SK-N-SH (cell line): Measurements from ENCODE around the gene GSTM1. TPM values are rescaled to one million over a fixed set of nuclear protein-coding genes. Genes with fewer than 3 reads are reported as not detected.
"Not testable (repeated sequence)": the region's sequence is repeated elsewhere in the genome, so short reads cannot be mapped to it uniquely, and the experiment has no call there.

Experiments used
- CTCF ChIA-PET: fragments of 300-600, 350-600 bp; formaldehyde crosslinking; extraction: SDS; loops from one replicate; lab custom pipeline; 2021; lab: Yijun Ruan, JAX
- POLR2A ChIA-PET: fragments of 350-600 bp; sonication (Branson Sonifier 250); formaldehyde crosslinking; extraction: SDS; loops from one replicate; lab custom pipeline; 2020; ENCODE audit warnings: antibody characterized with exemption, inconsistent platforms; lab: Yijun Ruan, JAX
- DNase-seq: peaks from one replicate; pipeline ENCODE4 v3.0.0; 2012
- H2AFZ ChIP-seq: fragments of 200-600 bp; sonication (generic); 2 replicates; pipeline ENCODE4 v1.8.1; 2016; ENCODE audit warnings: antibody characterized with exemption, mild to moderate bottlenecking, low read depth
- H3F3A ChIP-seq: fragments of 200-600 bp; sonication (generic); replicated peaks from 2 replicates; pipeline ENCODE3; 2016; ENCODE audit warnings: antibody characterized with exemption, mild to moderate bottlenecking; ENCODE audit not compliant: insufficient read depth
- H3K27ac ChIP-seq, 2 experiments: fragments of 200-500 bp in 1 of 2; fragments of 200-600 bp in 1 of 2; sonication (Bioruptor generic) in 1 of 2; sonication (generic), shearing (Covaris generic) in 1 of 2; 2 replicates each; pipeline versions ENCODE4 v1.5.1 to v1.6.1; 2014 to 2016; ENCODE audit warnings: low read depth in 2 of 2, inconsistent platforms in 1 of 2, low read length in 1 of 2, mild to moderate bottlenecking in 1 of 2, mixed read lengths in 1 of 2
- H3K27me3 ChIP-seq: fragments of 200-600 bp; sonication (generic), shearing (Covaris generic); 2 replicates; pipeline ENCODE4 v1.6.1; 2016; ENCODE audit warnings: mixed run types; ENCODE audit not compliant: insufficient read depth
- H3K36me3 ChIP-seq, 2 experiments: fragments of 200-500 bp in 1 of 2; fragments of 200-600 bp in 1 of 2; sonication (Bioruptor generic) in 1 of 2; sonication (generic) in 1 of 2; replicated peaks in 1 of 2; 2 replicates each; pipeline versions ENCODE3 to v1.5.1; 2014 to 2016; ENCODE audit warnings: low read length in 1 of 2, mild to moderate bottlenecking in 1 of 2; ENCODE audit not compliant: insufficient read depth in 2 of 2, control insufficient read depth in 1 of 2
- H3K4me1 ChIP-seq, 2 experiments: fragments of 200-500 bp in 1 of 2; fragments of 200-600 bp in 1 of 2; sonication (Bioruptor generic) in 1 of 2; sonication (generic), shearing (Covaris generic) in 1 of 2; 2 replicates each; pipeline versions ENCODE4 v1.5.1 to v1.6.1; 2014 to 2016; ENCODE audit warnings: low read depth in 1 of 2, low read length in 1 of 2, mixed run types in 1 of 2; ENCODE audit not compliant: insufficient read depth in 2 of 2, control insufficient read depth in 1 of 2
- H3K4me2 ChIP-seq: fragments of 200-600 bp; sonication (generic), shearing (Covaris generic); 2 replicates; pipeline ENCODE4 v1.6.1; 2017; ENCODE audit warnings: mixed run types
- H3K4me3 ChIP-seq, 2 experiments: fragments of 200-500 bp in 1 of 2; fragments of 200-600 bp in 1 of 2; sonication (Bioruptor generic) in 1 of 2; sonication (generic), shearing (Covaris generic) in 1 of 2; 2 replicates each; pipeline versions ENCODE4 v1.5.1 to v1.8.1; 2014 to 2016; ENCODE audit warnings: low read depth in 2 of 2, inconsistent platforms in 1 of 2, low read length in 1 of 2, mild to moderate bottlenecking in 1 of 2, mixed read lengths in 1 of 2, moderate library complexity in 1 of 2
- H3K79me2 ChIP-seq: fragments of 200-600 bp; sonication (generic); 2 replicates; pipeline ENCODE4 v1.8.1; 2017; ENCODE audit warnings: mild to moderate bottlenecking; ENCODE audit not compliant: insufficient read depth
- H3K9ac ChIP-seq: fragments of 200-600 bp; sonication (generic); 2 replicates; pipeline ENCODE4 v1.6.1; 2017; ENCODE audit warnings: mixed run types
- H3K9me2 ChIP-seq: fragments of 200-600 bp; sonication (generic); 2 replicates; pipeline ENCODE4 v1.6.1; 2017; ENCODE audit warnings: mixed run types
- H3K9me3 ChIP-seq: fragments of 200-600 bp; sonication (generic); 2 replicates; pipeline ENCODE4 v1.6.1; 2017; ENCODE audit warnings: mixed run types, mild to moderate bottlenecking, moderate library complexity
- H4K20me1 ChIP-seq: fragments of 200-600 bp; sonication (generic); 2 replicates; pipeline ENCODE4 v1.6.1; 2017; ENCODE audit warnings: mild to moderate bottlenecking, mixed run types; ENCODE audit not compliant: insufficient read depth
- CHD2 ChIP-seq: fragments of 150-350 bp; IDR thresholded peaks from 2 replicates; pipeline ENCODE4 v1.6.1; 2018; ENCODE audit warnings: low read length; ENCODE audit not compliant: partially characterized antibody
- POLR2AphosphoS5 ChIP-seq: IDR thresholded peaks from 2 replicates; pipeline ENCODE4 v1.6.1; 2012; ENCODE audit warnings: low read depth, low read length
- SIN3A ChIP-seq: IDR thresholded peaks from 2 replicates; pipeline ENCODE4 v1.6.1; 2012; ENCODE audit warnings: low read depth, mild to moderate bottlenecking, low read length, moderate library complexity, borderline replicate concordance
- SMC3 ChIP-seq: IDR thresholded peaks from 2 replicates; pipeline ENCODE4 v1.6.1; 2012; ENCODE audit warnings: low read depth, low read length, improper control_type of control experiment
- TAF1 ChIP-seq: IDR thresholded peaks from 2 replicates; pipeline ENCODE4 v1.6.1; 2012; ENCODE audit warnings: low read depth, mild to moderate bottlenecking, low read length, moderate library complexity, borderline replicate concordance
- WGBS: methylation state at CpG from one replicate; pipeline ENCODE4 v1.1.6; 2017; ENCODE audit warnings: low lambda C conversion rate; 5-methylcytosine and 5-hydroxymethylcytosine counted together
- polyA plus RNA-seq, 3 experiments: library from polyadenylated mRNA; depleted of rRNA; stranded (reverse); fragments of >200 nt; gene quantifications; 2 replicates each; pipeline ENCODE4 v1.2.3, GENCODE V29; 2012
- TF ChIP-seq, protein P1 (sequence below): fragments of 150-350 bp; IDR thresholded peaks from 2 replicates; pipeline ENCODE4 v1.6.1; 2017; ENCODE audit warnings: antibody characterized with exemption, low read length, low read depth, borderline replicate concordance

The GSTM1 gene
- polyA plus RNA-seq, 1 of the 3 experiments (the other 2 are of a cell fraction) = not detected

DNA sequence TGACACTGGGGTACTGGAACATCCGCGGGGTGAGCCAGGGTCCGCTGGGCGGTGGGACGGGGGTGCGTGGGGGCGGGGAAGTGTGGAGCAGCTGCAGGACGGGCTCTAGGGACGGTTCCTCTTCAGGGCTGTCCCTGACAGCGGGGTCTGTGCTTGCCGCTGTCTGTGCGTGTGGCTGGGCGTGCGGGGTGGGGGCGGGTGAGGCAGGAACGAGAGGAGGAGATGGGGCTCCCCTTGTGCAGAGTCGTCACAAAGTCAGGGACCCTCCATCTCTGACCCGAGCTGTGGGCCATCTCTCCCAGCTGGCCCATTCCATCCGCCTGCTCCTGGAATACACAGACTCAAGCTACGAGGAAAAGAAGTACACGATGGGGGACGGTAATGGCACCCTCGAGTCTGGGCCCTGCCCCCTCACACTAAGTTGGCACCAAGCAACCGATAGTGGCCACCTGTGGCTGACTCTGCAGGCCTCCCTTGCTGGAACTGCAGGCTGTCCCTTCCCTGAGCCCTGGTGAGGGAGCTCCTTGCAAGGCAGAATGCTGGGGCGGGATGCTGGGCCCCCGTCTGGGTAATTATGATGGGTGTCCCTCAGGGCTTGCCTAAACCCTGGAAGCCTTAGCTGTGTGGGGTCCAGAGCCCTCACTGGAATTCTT, 19.4 kb upstream of the GSTM1 start:
- DNase-seq = no peak
- peak overlapping the region; percentile 36 to 61 for H3K4me3 ChIP-seq
- H3K79me2 ChIP-seq = no peaks in the 10 kb centered on the region
- no peaks in the 10 kb centered on the region for H4K20me1 ChIP-seq
- H3K27me3 ChIP-seq = no peaks in the 10 kb centered on the region
- H3K9ac ChIP-seq = peak overlapping the region; percentile 49
- H3K4me1 ChIP-seq = peaks cover 7% of the 10 kb centered on the region in 2 experiments; a peak in 2 of 4 replicates
- CTCF ChIA-PET = interaction anchor here (0.6 to 5.2 kb wide), 6 partner anchors 10 to 1572 kb away, joined by 3 to 27 read pairs (median 6); no protein-coding TSS in a partner anchor
- POLR2A ChIA-PET = no interaction called here
- no peaks in the 10 kb centered on the region for H3K9me2 ChIP-seq
- no peaks in the 10 kb centered on the region for H3F3A ChIP-seq
- H3K9me3 ChIP-seq = no peaks in the 10 kb centered on the region
- no peaks in the 10 kb centered on the region for H3K36me3 ChIP-seq
- H3K27ac ChIP-seq = no peak overlapping the region
- peak overlapping the region; percentile 82; the same call in 1 of the 2 replicates for H2AFZ ChIP-seq
- TF ChIP-seq SIN3A (no peak), SMC3 (no peak), TAF1 (0 out of 2 replicates have a peak, but pooled peaks have one; percentile 1)
- TF ChIP-seq, protein P1, sequence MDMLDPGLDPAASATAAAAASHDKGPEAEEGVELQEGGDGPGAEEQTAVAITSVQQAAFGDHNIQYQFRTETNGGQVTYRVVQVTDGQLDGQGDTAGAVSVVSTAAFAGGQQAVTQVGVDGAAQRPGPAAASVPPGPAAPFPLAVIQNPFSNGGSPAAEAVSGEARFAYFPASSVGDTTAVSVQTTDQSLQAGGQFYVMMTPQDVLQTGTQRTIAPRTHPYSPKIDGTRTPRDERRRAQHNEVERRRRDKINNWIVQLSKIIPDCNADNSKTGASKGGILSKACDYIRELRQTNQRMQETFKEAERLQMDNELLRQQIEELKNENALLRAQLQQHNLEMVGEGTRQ = no peak
- WGBS = 36% methylated on average over 15 of the region's 26 CpGs
- peak overlapping the region; percentile 92 for H3K4me2 ChIP-seq

DNA sequence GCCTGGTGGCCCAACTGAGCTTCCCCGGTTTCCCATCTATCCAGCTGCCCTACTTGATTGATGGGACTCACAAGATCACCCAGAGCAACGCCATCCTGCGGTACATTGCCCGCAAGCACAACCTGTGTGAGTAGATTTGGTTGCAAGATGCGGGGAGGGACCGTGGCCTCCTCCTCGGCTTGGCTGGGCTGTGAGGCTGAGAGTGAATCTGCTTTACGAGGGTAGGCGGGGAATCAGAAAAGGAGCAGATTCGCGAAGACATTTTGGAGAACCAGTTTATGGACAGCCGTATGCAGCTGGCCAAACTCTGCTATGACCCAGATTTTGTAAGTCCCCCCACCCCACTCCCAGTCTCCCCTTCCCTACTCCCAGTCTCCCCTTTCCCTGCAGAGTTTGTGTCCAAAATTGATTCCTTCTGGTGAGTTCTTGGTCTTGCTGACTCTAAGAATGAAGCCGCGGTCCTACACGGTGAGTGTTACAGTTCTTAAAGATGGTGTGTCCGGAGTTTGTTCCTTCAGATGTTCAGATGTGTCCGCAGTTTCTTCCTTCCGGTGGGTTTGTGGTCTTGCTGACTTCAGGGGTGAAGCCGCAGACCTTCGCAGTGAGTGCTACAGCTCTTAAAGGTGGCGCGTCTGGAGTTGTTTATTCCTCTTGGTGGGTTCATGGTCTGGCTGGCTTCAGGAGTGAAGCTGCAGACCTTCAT, 18.2 kb upstream of the GSTM1 start:
- TF ChIP-seq CHD2 (no peak), POLR2AphosphoS5 (no peak)
- no peak for DNase-seq
- Histone ChIP-seq H3K9ac (no peak overlapping the region), H3K9me2 (no peaks in the 10 kb centered on the region), H3F3A (no peaks in the 10 kb centered on the region), H3K4me3 (no peak overlapping the region), H3K4me2 (no peak overlapping the region), H3K27me3 (no peaks in the 10 kb centered on the region), H3K36me3 (no peaks in the 10 kb centered on the region), H3K27ac (no peak overlapping the region), H2AFZ (no peak overlapping the region), H3K79me2 (no peaks in the 10 kb centered on the region), H3K9me3 (no peaks in the 10 kb centered on the region), H3K4me1 (peaks cover 0 to 7% of the 10 kb centered on the region in 2 experiments; a peak in 1 of 4 replicates), H4K20me1 (no peaks in the 10 kb centered on the region)
- CTCF ChIA-PET = interaction anchor here (1.5 to 5.2 kb wide), 4 partner anchors 19 to 315 kb away, joined by 3 to 27 read pairs (median 6); partner anchors contain the start of gene AHCYL1
- POLR2A ChIA-PET = no interaction called here
- 96% methylated on average over 21 of the region's 22 CpGs for WGBS

DNA sequence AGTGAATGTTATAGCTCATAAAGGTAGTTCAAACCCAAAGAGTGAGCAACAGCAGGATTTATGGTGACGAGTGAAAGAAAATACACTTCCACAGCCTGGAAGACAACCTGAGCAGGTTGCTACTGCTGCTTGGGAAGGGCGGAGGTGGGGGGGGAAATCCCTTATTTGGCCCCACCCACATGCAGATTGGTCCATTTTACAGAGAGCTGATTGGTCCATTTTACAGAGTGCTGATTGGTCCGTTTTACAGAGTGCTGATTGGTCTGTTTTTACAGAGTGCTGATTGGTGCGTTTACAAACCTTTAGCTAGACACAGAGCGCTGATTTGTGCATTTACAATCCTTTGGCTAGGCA, 17.7 kb upstream of the GSTM1 start:
- H3K27me3 ChIP-seq, H3K9me3 ChIP-seq, H2AFZ ChIP-seq, POLR2A ChIA-PET, H4K20me1 ChIP-seq, H3F3A ChIP-seq, H3K27ac ChIP-seq, H3K4me3 ChIP-seq, H3K9me2 ChIP-seq, H3K9ac ChIP-seq, H3K36me3 ChIP-seq, DNase-seq, H3K79me2 ChIP-seq, H3K4me2 ChIP-seq, H3K4me1 ChIP-seq: not testable (repeated sequence)
- CTCF ChIA-PET = interaction anchor here (1.5 to 5.2 kb wide), 4 partner anchors 20 to 314 kb away, joined by 3 to 27 read pairs (median 6); partner anchors contain the start of gene AHCYL1
- 90% methylated on average over 4 of the region's 5 CpGs for WGBS
